Heart left ventricle (tissue), 13 donors: ENCODE data around the gene PTPRK.

Experiments
- CTCF ChIP-seq, 12 donors: fragments of 200-600 bp; sonication (generic) in 4 of 12; IDR thresholded peaks; one replicate each; pipeline versions ENCODE4 v1.5.0 to v1.8.0; 2018 to 2022; ENCODE audit warnings: antibody characterized with exemption in 12 of 12, mild to moderate bottlenecking in 5 of 12
- POLR2A ChIP-seq, 2 donors: fragments of 450-650 bp; IDR thresholded peaks; one replicate each; pipeline ENCODE4 v1.6.1; 2017; ENCODE audit warnings: antibody characterized with exemption in 2 of 2, mild to moderate bottlenecking in 2 of 2, moderate library complexity in 2 of 2
- donor health status: ischemic (EF 13 %, LVEDD 7.1; RV severe dilation, severe dysfunction).
- donor health status: DM: no; HTN: yes; CAD: no.
- donor health status: DM: no; HTN: no; CAD: no.
- donor health status: ischemic (EF 25% LVEDD 6.9; RV normal size, moderate dysfunction).
- donor health status: ischemic (EF 25% LVEDD 5.7; RV mildly dilated, moderate dysfunction).
- donor health status: ischemic (EF 35%, LVEDD 5.7; RV mildly dilated, moderate dysfunction).
- donor health status: nonischemic (EF 11% LVEDD 7.7; RV severe dilation, severe dysfunction).
- donor health status: DM: yes; HTN: yes; CAD: no.
- donor health status: PGD.
- donor health status: ischemic (EF 29% LVEDD 5.4; RV normal size, mild dysfunction).
- donor health status: nonischemic (EF 23%, LVEDD 6.1; RV moderate dilation, normal function).

GRCh38 chr6:127971945-127972391 is 548.4 kb downstream of the PTPRK start:
- TF ChIP-seq CTCF (IDR thresholded peaks at IDR 0.05) = no peak
- no peak for TF ChIP-seq POLR2A (IDR thresholded peaks at IDR 0.05)
